Panc1 (cell line): ENCODE results near the gene MAPRE2. TPM values are rescaled to one million over a fixed set of nuclear protein-coding genes. Genes with fewer than 3 reads are reported as not detected.

Experiments
- ATAC-seq: fragments of 200-7000 bp; cut with Tn5 transposase; 2 replicates; pipeline ENCODE4 v1.9.1; 2020; ENCODE audit warnings: mild to moderate bottlenecking, moderate library complexity
- BruUV-seq: library from RNA; stranded (reverse); fragments of 400-500 nt; replicated peaks from 2 replicates; lab custom pipeline; 2021; lab: Mats Ljungman, UMichigan
- CTCF ChIA-PET: fragments of 300-600 bp; sonication (Branson Sonifier 250); formaldehyde crosslinking; loops from one replicate; lab custom pipeline; 2022; ENCODE audit warnings: antibody characterized with exemption; lab: Charles Lee
- POLR2A ChIA-PET: fragments of 300-600 bp; sonication (Branson Sonifier 250); formaldehyde crosslinking; loops from one replicate; lab custom pipeline; 2022; ENCODE audit warnings: antibody characterized with exemption; lab: Charles Lee
- DNase-seq: peaks from one replicate; pipeline ENCODE4 v3.0.0-alpha.2; 2010; ENCODE audit warnings: low read depth, low spot score
- H3K27ac ChIP-seq: 2 replicates; pipeline ENCODE4 v1.5.1; 2011; ENCODE audit warnings: mild to moderate bottlenecking, low read length, inconsistent platforms
- H3K27me3 ChIP-seq: fragments of 200-500 bp; sonication (Bioruptor generic); 2 replicates; pipeline ENCODE4 v1.6.0; 2014; ENCODE audit warnings: low read length, inconsistent platforms; ENCODE audit not compliant: control insufficient read depth, insufficient read depth
- H3K36me3 ChIP-seq: fragments of 200-500 bp; sonication (Bioruptor generic); 2 replicates; pipeline ENCODE4 v1.5.1; 2014; ENCODE audit warnings: inconsistent platforms, mild to moderate bottlenecking, low read length, moderate library complexity; ENCODE audit not compliant: control insufficient read depth, insufficient read depth
- H3K4me1 ChIP-seq: 2 replicates; pipeline ENCODE4 v1.5.1; 2011; ENCODE audit warnings: inconsistent platforms, mild to moderate bottlenecking, low read length, moderate library complexity; ENCODE audit not compliant: control insufficient read depth, insufficient read depth
- H3K4me3 ChIP-seq, 2 experiments: 2 replicates each; pipeline ENCODE4 v1.5.1; 2011 to 2012; ENCODE audit warnings: low read depth in 2 of 2, low read length in 2 of 2, mild to moderate bottlenecking in 2 of 2, inconsistent platforms in 1 of 2, moderate library complexity in 1 of 2
- H3K9me3 ChIP-seq: fragments of 200-500 bp; sonication (Bioruptor generic); 2 replicates; pipeline ENCODE4 v1.5.1; 2014; ENCODE audit warnings: low read depth, mild to moderate bottlenecking, inconsistent platforms, low read length, moderate library complexity; ENCODE audit not compliant: control insufficient read depth, insufficient read depth
- POLR2AphosphoS5 ChIP-seq: IDR thresholded peaks from 2 replicates; pipeline ENCODE4 v1.6.1; 2012; ENCODE audit warnings: mild to moderate bottlenecking, low read depth, low read length, moderate library complexity
- SIN3A ChIP-seq: IDR thresholded peaks from 2 replicates; pipeline ENCODE4 v1.6.1; 2012; ENCODE audit warnings: low read depth, mild to moderate bottlenecking, low read length, moderate library complexity, borderline replicate concordance; ENCODE audit not compliant: insufficient read depth
- TCF7L2 ChIP-seq: IDR thresholded peaks from 2 replicates; pipeline ENCODE4 v1.6.1; 2011; ENCODE audit warnings: mild to moderate bottlenecking, low read depth, low read length, inconsistent platforms
- in situ Hi-C: cut with HindIII; loops from 2 replicates; pipeline ENCODE4 v1.10.0; 2016; ENCODE audit warnings: low sequenced_read_pairs, low pct_unique_long_range_greater_than_20kb
- intact Hi-C: fragments of 100-400 bp; cut with micrococcal nuclease; formaldehyde crosslinking; loops from one replicate; pipeline ENCODE4 v1.10.0; 2022; ENCODE audit not compliant: unreplicated experiment
- total RNA-seq: library from RNA; stranded (reverse); gene quantifications from one replicate; pipeline ENCODE4 v1.2.1, GENCODE V29; 2021; ENCODE audit not compliant: unreplicated experiment
- TF ChIP-seq, protein P1 (sequence below): fragments of 450-650 bp; IDR thresholded peaks from 2 replicates; pipeline ENCODE4 v1.5.1; 2017; ENCODE audit warnings: mild to moderate bottlenecking
- TF ChIP-seq, protein P2 (sequence below), 2 experiments: IDR thresholded peaks; 2 replicates each; pipeline ENCODE4 v1.6.1; 2011 to 2012; ENCODE audit warnings: low read depth in 2 of 2, control low read depth in 1 of 2, low read length in 1 of 2, mild to moderate bottlenecking in 1 of 2, moderate library complexity in 1 of 2; ENCODE audit not compliant: insufficient read depth in 1 of 2

MAPRE2 gene
- total RNA-seq, 1 experiment from 2014 or later = 14.1 TPM

GRCh38 chr18:35061336-35061735 lies 20.1 kb downstream of the MAPRE2 start:
- H3K36me3 ChIP-seq = no peaks in the 10 kb centered on the region
- ChIA-PET CTCF (interaction anchor here (0.7 kb wide), 1 partner anchor 30 kb away, joined by 3 read pairs; no protein-coding TSS in a partner anchor), POLR2A (no interaction called here)
- no peaks in the 10 kb centered on the region for H3K9me3 ChIP-seq
- TF ChIP-seq, protein P1, sequence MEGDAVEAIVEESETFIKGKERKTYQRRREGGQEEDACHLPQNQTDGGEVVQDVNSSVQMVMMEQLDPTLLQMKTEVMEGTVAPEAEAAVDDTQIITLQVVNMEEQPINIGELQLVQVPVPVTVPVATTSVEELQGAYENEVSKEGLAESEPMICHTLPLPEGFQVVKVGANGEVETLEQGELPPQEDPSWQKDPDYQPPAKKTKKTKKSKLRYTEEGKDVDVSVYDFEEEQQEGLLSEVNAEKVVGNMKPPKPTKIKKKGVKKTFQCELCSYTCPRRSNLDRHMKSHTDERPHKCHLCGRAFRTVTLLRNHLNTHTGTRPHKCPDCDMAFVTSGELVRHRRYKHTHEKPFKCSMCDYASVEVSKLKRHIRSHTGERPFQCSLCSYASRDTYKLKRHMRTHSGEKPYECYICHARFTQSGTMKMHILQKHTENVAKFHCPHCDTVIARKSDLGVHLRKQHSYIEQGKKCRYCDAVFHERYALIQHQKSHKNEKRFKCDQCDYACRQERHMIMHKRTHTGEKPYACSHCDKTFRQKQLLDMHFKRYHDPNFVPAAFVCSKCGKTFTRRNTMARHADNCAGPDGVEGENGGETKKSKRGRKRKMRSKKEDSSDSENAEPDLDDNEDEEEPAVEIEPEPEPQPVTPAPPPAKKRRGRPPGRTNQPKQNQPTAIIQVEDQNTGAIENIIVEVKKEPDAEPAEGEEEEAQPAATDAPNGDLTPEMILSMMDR = no peak
- TF ChIP-seq, protein P2, sequence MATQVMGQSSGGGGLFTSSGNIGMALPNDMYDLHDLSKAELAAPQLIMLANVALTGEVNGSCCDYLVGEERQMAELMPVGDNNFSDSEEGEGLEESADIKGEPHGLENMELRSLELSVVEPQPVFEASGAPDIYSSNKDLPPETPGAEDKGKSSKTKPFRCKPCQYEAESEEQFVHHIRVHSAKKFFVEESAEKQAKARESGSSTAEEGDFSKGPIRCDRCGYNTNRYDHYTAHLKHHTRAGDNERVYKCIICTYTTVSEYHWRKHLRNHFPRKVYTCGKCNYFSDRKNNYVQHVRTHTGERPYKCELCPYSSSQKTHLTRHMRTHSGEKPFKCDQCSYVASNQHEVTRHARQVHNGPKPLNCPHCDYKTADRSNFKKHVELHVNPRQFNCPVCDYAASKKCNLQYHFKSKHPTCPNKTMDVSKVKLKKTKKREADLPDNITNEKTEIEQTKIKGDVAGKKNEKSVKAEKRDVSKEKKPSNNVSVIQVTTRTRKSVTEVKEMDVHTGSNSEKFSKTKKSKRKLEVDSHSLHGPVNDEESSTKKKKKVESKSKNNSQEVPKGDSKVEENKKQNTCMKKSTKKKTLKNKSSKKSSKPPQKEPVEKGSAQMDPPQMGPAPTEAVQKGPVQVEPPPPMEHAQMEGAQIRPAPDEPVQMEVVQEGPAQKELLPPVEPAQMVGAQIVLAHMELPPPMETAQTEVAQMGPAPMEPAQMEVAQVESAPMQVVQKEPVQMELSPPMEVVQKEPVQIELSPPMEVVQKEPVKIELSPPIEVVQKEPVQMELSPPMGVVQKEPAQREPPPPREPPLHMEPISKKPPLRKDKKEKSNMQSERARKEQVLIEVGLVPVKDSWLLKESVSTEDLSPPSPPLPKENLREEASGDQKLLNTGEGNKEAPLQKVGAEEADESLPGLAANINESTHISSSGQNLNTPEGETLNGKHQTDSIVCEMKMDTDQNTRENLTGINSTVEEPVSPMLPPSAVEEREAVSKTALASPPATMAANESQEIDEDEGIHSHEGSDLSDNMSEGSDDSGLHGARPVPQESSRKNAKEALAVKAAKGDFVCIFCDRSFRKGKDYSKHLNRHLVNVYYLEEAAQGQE (IDR thresholded peaks at IDR 0.05; ENCODE audit: insufficient read depth in 1 of 2, low read depth in 2 of 2, low read length in 1 of 2) = no peak
- TF ChIP-seq SIN3A (no peak), TCF7L2 (no peak), POLR2AphosphoS5 (no peak)
- no peaks in the 10 kb centered on the region for H3K4me1 ChIP-seq
- no peaks in the 10 kb centered on the region for H3K27me3 ChIP-seq
- no TSS peak for BruUV-seq
- ATAC-seq (no peak), DNase-seq (no peak)
- in situ Hi-C loops = no loop called here
- H3K4me3 ChIP-seq = no peak overlapping the region
- intact Hi-C loops = no loop called here
- H3K27ac ChIP-seq = no peak overlapping the region

- TF ChIP-seq, protein P1 = no peak
- TF ChIP-seq TCF7L2 (no peak), SIN3A (no peak), POLR2AphosphoS5 (no peak)
- TF ChIP-seq, protein P2 (IDR thresholded peaks at IDR 0.05; ENCODE audit: insufficient read depth in 1 of 2, low read depth in 2 of 2, low read length in 1 of 2) = no peak
- CTCF ChIA-PET = no interaction called here
- ATAC-seq = no peak
Observed at GRCh38 chr18:35061804-35062203, 20.6 kb downstream of the MAPRE2 start.

More at GRCh38 chr18:35061804-35062203, 20.6 kb downstream of the MAPRE2 start:
- in situ Hi-C loops (no loop called here), intact Hi-C loops (no loop called here)
- H3K27me3 ChIP-seq = no peaks in the 10 kb centered on the region
- POLR2A ChIA-PET = no interaction called here
- no peak overlapping the region for H3K4me3 ChIP-seq
- no peaks in the 10 kb centered on the region for H3K9me3 ChIP-seq
- H3K4me1 ChIP-seq = no peaks in the 10 kb centered on the region
- DNase-seq = no peak
- H3K36me3 ChIP-seq = no peaks in the 10 kb centered on the region
- no peak overlapping the region for H3K27ac ChIP-seq
- no TSS peak for BruUV-seq
